Measurements from ENCODE around the gene CDC20.

CDC20 gene

GRCh38 chr1:43358746-43359693 lies at the start of gene CDC20:
Gene CDC20 (plus strand): TSS chr1:43358981. CDS start chr1:43359216, 235 bp downstream.
- DNase-seq = peak; percentile 90 to 97 (median 95)

DNA sequence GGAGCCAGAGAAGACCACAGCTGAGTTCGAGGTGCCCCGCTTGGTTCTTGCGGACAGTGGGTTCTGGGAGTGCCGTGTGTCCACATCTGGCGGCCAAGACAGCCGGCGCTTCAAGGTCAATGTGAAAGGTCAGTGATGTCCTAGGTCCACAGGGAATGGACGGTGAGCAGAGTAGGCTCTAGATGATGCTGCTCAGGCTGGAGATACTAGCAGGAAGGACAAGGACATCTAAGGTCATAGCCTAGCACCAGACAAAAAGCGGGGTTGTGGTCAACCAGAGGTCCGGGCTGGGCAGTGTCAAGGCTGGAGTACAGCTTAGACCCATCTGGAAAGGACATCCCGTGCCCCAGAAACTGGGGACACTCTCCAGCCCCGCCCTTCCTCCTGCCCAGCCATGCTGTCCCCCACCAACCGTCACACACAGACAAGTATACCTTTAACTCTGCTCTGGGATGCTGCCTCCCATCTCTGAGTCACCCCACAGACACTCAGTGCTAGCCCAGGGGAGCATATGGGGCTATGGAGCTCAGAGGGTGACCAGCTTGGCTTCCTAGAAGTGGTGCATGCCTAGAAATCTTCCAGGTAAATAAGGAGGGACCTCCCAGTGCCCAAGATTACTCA lies 49.3 kb upstream of the CDC20 start:
- no peak for DNase-seq

DNA sequence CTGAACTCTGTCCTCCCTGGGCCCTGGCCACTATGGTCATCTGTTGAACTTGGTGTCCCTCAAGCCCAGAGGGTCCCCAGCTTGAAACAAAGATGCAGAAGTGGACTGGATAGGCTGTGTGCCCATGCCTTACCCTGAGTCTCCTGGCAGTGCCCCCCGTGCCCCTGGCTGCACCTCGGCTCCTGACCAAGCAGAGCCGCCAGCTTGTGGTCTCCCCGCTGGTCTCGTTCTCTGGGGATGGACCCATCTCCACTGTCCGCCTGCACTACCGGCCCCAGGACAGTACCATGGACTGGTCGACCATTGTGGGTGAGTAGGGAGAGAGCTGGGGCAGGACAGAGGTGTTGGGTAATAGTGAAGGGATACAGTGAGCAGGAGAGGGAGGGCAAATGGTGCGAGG lies 47.3 kb upstream of the CDC20 start:
- DNase-seq = no peak

DNA sequence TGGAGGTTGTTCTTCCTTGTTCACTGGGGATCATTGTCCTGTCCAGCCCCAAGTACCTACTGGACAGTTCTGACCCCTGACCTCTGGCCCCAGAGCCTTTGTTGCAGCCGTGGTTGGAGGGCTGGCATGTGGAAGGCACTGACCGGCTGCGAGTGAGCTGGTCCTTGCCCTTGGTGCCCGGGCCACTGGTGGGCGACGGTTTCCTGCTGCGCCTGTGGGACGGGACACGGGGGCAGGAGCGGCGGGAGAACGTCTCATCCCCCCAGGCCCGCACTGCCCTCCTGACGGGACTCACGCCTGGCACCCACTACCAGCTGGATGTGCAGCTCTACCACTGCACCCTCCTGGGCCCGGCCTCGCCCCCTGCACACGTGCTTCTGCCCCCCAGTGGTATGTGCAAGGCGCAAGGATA lies 46.6 kb upstream of the CDC20 start:
- no peak for DNase-seq

GRCh38 chr1:43312663-43313515 lies 45.9 kb upstream of the CDC20 start:
- no peak for DNase-seq

- no peak for DNase-seq
Measured at GRCh38 chr1:43313771-43314170, 45.0 kb upstream of the CDC20 start.

DNA sequence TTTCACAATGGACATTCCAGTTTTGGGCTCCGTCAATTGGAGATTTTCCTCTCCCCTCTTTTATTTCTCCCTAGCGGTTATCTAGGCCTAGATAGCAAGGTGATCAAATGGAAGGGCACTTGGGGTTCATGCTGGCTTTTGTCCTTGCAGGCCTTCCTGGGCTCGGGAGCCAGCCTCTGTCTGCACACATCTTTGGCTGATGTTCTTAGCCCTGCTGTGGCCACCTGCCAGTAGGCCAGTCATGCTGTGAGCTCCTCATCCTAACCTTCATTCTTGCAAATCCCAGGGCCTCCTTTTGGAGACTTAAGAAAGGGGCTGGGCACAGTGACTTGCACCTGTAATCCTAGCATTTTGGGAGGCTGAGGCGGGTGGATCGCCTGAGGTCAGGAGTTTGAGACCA lies 44.5 kb upstream of the CDC20 start:
- no peak for DNase-seq

DNA sequence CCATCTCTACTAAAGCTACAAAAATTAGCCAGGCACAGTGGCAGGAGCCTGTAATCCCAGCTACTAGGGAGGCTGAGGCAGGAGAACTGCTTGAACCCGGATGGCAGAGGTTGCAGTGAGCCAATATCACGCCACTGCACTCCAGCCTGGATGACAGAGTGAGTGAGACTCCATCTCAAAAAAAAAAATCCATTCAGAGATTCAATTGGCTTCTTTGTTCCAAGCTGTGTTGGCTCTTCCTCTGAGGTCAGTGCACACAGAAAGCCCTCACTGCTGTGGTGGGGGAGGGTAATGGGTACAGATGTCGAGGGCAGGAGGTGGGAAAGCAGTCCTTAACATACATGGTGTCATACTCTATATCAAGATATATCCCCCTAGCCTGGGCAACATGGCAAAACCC lies 43.3 kb upstream of the CDC20 start:
- DNase-seq = no peak

DNA sequence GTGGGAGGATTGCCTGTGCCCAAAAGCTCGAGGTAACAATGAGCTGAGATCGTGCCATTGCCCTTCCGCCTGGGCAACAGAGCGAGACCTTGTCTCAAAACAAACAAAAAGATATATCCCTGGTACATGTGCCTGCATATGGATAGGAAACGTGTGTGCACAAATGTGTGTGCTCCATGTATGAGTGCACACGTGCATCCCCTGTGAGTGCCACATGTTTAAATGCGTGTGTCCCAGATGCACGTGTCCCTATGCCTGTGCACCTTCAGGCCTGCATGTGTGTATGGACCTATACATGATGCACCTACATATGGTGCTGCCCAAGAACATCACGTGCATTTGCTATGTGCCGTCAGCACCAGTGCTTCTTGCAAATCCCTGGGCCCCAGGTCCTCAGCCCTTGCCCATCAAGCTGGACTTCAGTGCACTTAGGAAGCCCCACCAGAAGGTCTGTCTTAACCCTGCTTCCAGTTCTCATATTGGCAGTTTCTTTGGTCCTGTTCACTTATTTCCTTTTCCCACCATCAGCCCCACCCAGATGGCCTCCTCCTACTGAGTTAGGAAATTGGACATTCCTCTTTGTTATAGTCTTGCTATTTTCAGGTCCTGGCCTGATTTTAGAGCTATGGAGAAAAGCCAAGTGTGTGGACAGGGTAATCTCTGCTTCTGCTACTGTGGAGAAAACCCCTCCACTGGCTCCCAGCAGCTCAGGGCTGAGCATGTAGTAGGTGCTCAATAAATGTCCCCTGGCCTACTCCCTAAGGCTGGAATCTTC lies 42.6 kb upstream of the CDC20 start:
- DNase-seq = no peak

GRCh38 chr1:43316738-43317520 lies 41.9 kb upstream of the CDC20 start:
- no peak for DNase-seq

GRCh38 chr1:43317817-43318471 lies 40.8 kb upstream of the CDC20 start:
- no peak for DNase-seq

DNA sequence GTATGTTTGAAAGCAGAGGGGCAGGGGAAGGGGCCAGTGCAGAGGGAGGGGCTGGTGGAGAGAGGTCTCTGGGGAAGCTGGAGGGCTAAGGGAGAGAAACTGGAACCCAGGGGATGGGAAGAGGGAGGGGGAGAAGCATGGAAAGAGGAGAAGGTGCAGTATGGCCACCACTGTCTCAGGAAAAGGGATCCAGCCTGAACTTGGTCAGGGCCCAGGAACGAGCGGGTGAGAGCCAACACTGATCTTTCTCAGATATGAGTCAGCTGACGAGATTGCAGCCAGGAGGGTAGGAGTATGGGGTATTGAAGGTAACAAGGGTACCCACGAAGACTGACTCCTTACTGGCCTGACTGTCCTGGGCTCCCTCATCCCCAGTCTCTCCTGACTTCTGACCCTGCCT lies 40.0 kb upstream of the CDC20 start:
- DNase-seq = no peak

- no peak for DNase-seq
Measured at GRCh38 chr1:43319288-43319687, 39.5 kb upstream of the CDC20 start.

- no peak for DNase-seq
Measured at GRCh38 chr1:43319766-43320165, 39.0 kb upstream of the CDC20 start.

GRCh38 chr1:43321331-43321891 lies 37.4 kb upstream of the CDC20 start:
- no peak for DNase-seq

GRCh38 chr1:43322506-43322905 lies 36.3 kb upstream of the CDC20 start:
- DNase-seq = no peak

DNA sequence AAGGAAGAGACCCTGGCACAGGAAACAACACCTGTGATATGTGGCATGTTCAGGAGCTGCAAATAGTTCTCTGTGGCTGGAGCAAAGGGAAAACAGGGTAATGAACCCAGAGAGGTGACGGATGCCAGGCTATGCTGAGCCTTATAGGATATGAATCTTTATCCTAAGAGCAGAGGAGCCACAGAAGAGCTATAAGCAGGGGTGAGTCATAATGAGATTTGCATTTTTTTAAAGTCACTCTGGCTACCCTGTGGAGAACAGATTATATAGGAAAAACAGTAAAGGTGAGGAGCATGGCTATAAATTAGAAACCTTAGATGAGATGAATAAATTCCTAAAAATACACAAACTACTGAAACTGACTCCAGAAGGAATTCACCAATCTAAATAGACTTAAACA lies 34.0 kb upstream of the CDC20 start:
- DNase-seq = no peak

DNA sequence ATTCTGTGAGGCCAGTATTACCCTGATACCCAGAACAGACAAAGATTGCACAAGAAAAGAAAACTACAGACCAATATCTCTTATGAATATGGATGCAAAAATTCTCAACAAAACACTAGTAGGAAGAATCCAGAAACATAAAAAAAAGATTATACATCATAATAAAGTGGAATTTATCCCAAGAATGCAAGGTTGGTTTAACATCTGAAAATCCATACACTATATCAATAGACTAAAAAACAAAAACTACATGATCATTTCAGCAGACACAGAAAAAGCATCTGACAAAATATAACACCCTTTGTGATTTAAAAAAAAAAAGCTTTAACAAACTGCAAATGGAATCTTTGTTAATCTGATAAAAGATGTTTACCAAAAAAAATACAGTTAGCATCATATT lies 33.4 kb upstream of the CDC20 start:
- no peak for DNase-seq

DNA sequence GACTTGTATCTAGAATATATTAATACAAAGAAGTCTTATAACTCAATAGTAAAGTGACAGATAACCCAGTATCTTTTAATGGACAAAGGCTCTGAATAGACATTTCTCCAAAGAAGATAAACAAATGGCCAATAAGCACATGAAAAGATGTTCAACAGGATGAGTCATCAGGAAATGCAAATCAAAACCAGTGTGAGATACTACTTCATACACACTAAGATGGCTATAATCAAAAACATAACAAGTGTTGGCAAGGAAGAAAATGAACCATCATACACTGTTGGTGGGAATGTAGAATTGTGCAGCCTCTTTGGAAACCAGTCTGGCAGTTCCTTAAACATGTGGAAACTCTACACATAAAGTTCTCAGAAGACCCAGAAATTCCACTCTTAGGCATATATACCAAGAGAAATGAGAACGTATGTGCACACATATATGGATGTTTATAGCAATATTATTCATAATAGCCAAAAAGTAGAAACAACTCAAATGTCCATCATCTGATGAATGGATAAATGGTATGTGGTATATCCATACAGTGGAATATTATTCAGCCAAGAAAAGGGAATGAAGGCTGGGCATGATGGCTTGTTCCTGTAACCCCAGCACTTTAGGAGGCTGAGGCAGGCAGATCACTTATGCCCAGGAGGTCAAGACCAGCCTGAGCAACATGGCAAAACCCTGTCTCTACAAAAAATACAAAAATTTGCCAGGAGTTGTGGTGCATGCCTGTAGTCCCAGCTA lies 31.1 kb upstream of the CDC20 start:
- no peak for DNase-seq
